Adrenal gland (tissue), 12 donors: Measurements from ENCODE around the gene STAT1. TPM values are rescaled to one million over a fixed set of nuclear protein-coding genes. Genes with fewer than 3 reads are reported as not detected.

Source experiments
- DNase-seq, 7 donors: peaks; one replicate each; pipeline ENCODE4 v3.0.0-alpha.2; 2019 to 2020
- H3K27ac ChIP-seq, 5 donors: fragments of 200-600 bp; sonication (generic) in 4 of 5; 1 replicate in 3 of 5; 2 replicates in 2 of 5; pipeline versions ENCODE4 v1.5.1 to v1.8.0; 2016 to 2020; ENCODE audit warnings: mild to moderate bottlenecking in 1 of 5
- H3K27me3 ChIP-seq: fragments of 200-600 bp; 2 replicates; pipeline ENCODE4 v1.8.0; 2021
- H3K36me3 ChIP-seq, 2 donors: fragments of 200-600 bp; replicated peaks in 1 of 2; 1 replicate in 1 of 2; 2 replicates in 1 of 2; pipeline versions ENCODE4 v1.5.1 to v1.8.0; 2018 to 2022
- H3K4me1 ChIP-seq, 2 donors: fragments of 200-600 bp; replicated peaks in 1 of 2; 1 replicate in 1 of 2; 2 replicates in 1 of 2; pipeline versions ENCODE4 v1.5.1 to v1.8.0; 2018 to 2021
- H3K4me3 ChIP-seq, 4 donors: fragments of 200-600 bp; sonication (generic) in 3 of 4; one replicate each; pipeline ENCODE4 v1.5.1; 2016 to 2018
- H3K9me3 ChIP-seq, 3 donors: fragments of 200-600 bp; sonication (generic) in 1 of 3; replicated peaks in 1 of 3; 1 replicate in 2 of 3; 2 replicates in 1 of 3; pipeline versions ENCODE4 v1.5.1 to v1.8.0; 2016 to 2021
- CTCF ChIP-seq, 6 experiments: fragments of 450-650 bp in 4 of 6; fragments of 200-600 bp in 2 of 6; sonication (generic) in 1 of 6; IDR thresholded peaks; 1 replicate in 5 of 6; 2 replicates in 1 of 6; pipeline versions ENCODE4 v1.5.1 to v1.8.0; 2016 to 2021; ENCODE audit warnings: antibody characterized with exemption in 6 of 6, mild to moderate bottlenecking in 2 of 6, moderate library complexity in 1 of 6
- POLR2A ChIP-seq, 2 donors: fragments of 450-650 bp; IDR thresholded peaks; one replicate each; pipeline ENCODE4 v1.6.1; 2017; ENCODE audit warnings: antibody characterized with exemption in 2 of 2, mild to moderate bottlenecking in 2 of 2, moderate library complexity in 1 of 2
- WGBS, 4 donors: extraction: QIAGEN DNeasy Blood & Tissue Kit in 2 of 4; methylation state at CpG; one replicate each; pipeline versions ENCODE4 v1.1.5 to v1.1.7; 2013 to 2017; 5-methylcytosine and 5-hydroxymethylcytosine counted together
- intact Hi-C, 2 donors: fragments of 100-400 bp; cut with DNase I; formaldehyde crosslinking; loops; one replicate each; pipeline versions ENCODE4 v1.14.1 to v1.15.0; 2022 to 2023
- polyA plus RNA-seq, 3 donors: library from polyadenylated mRNA; stranded (reverse); fragments of 200-250 nt in 2 of 3; fragments of 350-450 nt in 1 of 3; fragmentation: Illumina TruSeq in 1 of 3; extraction: RNeasy Lipid Tissue Mini Kit (QIAGEN cat#74804) in 1 of 3; gene quantifications; one replicate each; pipeline ENCODE4 v1.2.3, GENCODE V29; 2013 to 2014
- total RNA-seq, 9 donors: library from RNA; depleted of rRNA in 4 of 9; stranded (reverse); fragments of >200 nt in 4 of 9; fragments of 120-200 nt in 1 of 9; fragmentation: NEBNext Ultra II Directional in 1 of 9; extraction: Animal tissue kit (Norgen Biotek cat#: 25700) in 1 of 9; gene quantifications; one replicate each; pipeline versions ENCODE4 v1.1.0 to v1.2.4, GENCODE V29; 2013 to 2023
- donor health status: healthy with polysubstance abuse.
- donor health status: Bipolar disorder and iron deficiency.
- donor health status: DM: yes; HTN: yes; CAD: no.
- donor health status: DM: no; HTN: no; CAD: no.
- donor health status: DM: no; HTN: no; CAD: no.
- donor health status: DM: yes; HTN: yes; CAD: no.

STAT1 gene
- total and polyA plus RNA-seq, 12 donors: 11.9 to 165 (median 75.6) TPM

DNA sequence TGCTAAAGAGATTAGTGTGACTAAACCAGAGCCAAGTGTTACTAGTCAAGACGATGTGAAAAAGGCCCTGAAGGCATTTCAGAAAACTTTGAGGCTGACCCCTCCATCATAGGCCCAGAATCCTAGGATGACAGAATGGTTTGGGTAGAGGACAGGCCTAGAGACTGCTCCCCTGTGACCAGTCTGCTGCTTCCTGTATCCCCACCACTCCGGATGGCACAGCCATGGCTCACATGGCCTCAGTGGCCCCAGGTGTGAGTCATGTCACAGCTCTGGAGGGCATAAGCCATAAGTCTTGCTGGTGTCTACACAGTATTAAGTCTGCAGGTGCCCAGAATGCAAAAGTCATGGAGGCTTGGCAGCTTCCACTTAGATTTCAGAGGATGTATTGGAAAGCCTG is 12.4 kb upstream of the STAT1 start:
- 39 to 79% (median 42%) methylated on average over 1 to 2 of the region's 2 CpGs for WGBS, 4 donors
- DNase-seq: no peak
- Histone ChIP-seq H3K27me3 (no peaks in the 10 kb centered on the region), H3K9me3 (no peaks in the 10 kb centered on the region), H3K36me3 (no peaks in the 10 kb centered on the region), H3K4me1 (peaks cover 3 to 8% of the 10 kb centered on the region in 2 donors), H3K27ac (no peak overlapping the region), H3K4me3 (no peak overlapping the region)
- intact Hi-C loops: loop anchor here in 1 of 2 donors (10.0 kb wide), 1 partner anchor 242 kb away; no protein-coding TSS in a partner anchor
- TF ChIP-seq POLR2A (IDR thresholded peaks at IDR 0.05) (no peak), CTCF (IDR thresholded peaks at IDR 0.05) (no peak)

DNA sequence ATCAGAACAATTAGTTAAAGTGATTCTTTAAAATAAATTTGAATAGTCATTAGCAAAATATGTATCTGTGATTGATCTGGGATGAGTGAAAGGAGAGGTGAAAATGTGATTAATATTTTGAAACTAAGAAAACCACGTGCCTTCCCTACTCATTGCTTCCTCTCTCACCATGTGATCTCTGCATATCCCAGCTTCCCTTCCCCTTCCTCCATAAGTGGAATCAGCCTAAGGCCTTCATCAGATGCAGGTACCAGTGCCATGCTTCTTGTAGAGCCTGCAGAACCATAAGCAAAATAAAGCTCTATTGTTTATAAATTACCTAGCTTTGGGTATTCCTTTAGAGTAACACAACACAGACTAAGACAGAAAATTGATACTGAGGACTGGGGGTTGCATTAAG is 11.2 kb upstream of the STAT1 start:
- Histone ChIP-seq H3K4me3 (no peak overlapping the region), H3K36me3 (no peaks in the 10 kb centered on the region), H3K27me3 (no peaks in the 10 kb centered on the region), H3K27ac (no peak overlapping the region), H3K9me3 (no peaks in the 10 kb centered on the region), H3K4me1 (peaks cover 7 to 9% of the 10 kb centered on the region in 2 donors)
- no peak for DNase-seq
- WGBS, 4 donors: 29 to 76% (median 60%) methylated on average over 1 of the region's 1 CpG
- TF ChIP-seq POLR2A (IDR thresholded peaks at IDR 0.05) (no peak), CTCF (IDR thresholded peaks at IDR 0.05) (no peak)
- intact Hi-C loops: loop anchor here in 1 of 2 donors (10.0 kb wide), 1 partner anchor 240 kb away; no protein-coding TSS in a partner anchor

- H3K27me3 ChIP-seq: no peaks in the 10 kb centered on the region
- DNase-seq: no peak
- no peaks in the 10 kb centered on the region for H3K36me3 ChIP-seq
- 88 to 91% (median 90%) methylated on average over 7 of the region's 7 CpGs for WGBS, 4 donors
- H3K4me1 ChIP-seq: peaks cover 7 to 14% of the 10 kb centered on the region in 2 donors
- H3K27ac ChIP-seq: no peak overlapping the region
- H3K4me3 ChIP-seq: no peak overlapping the region
- intact Hi-C loops: loop anchor here in 1 of 2 donors (10.0 kb wide), 1 partner anchor 238 kb away; no protein-coding TSS in a partner anchor
- TF ChIP-seq POLR2A (IDR thresholded peaks at IDR 0.05) (no peak), CTCF (IDR thresholded peaks at IDR 0.05) (no peak)
- no peaks in the 10 kb centered on the region for H3K9me3 ChIP-seq
These were observed 9.3 kb upstream of the STAT1 start for GRCh38 chr2:191023235-191023679.

- TF ChIP-seq CTCF (IDR thresholded peaks at IDR 0.05): no peak
- TF ChIP-seq POLR2A (IDR thresholded peaks at IDR 0.05): no peak
- peak; percentile 38 to 76 (median 70) for DNase-seq
- H3K36me3 ChIP-seq: no peaks in the 10 kb centered on the region
- H3K4me3 ChIP-seq: peak overlapping the region; percentile 26 to 72 (median 59)
- peaks cover 7 to 14% of the 10 kb centered on the region in 2 donors for H3K4me1 ChIP-seq
- H3K27me3 ChIP-seq: no peaks in the 10 kb centered on the region
- intact Hi-C loops: loop anchor here in 1 of 2 donors (10.0 kb wide), 1 partner anchor 236 kb away; no protein-coding TSS in a partner anchor
- peak overlapping the region; percentile 92 to 97 (median 96) for H3K27ac ChIP-seq
- WGBS, 4 donors: 17 to 37% (median 22%) methylated on average over 12 to 14 of the region's 14 CpGs
- no peaks in the 10 kb centered on the region for H3K9me3 ChIP-seq
These were observed 6.9 kb upstream of the STAT1 start for GRCh38 chr2:191020742-191021381.
